HG03025 (cell line): ENCODE measurements around the gene INSIG1.
A peak's percentile ranks its signal among the peaks of the same experiment; 100 is the strongest.

Source experiments
- ATAC-seq: cut with Tn5 transposase; IDR thresholded peaks from one replicate; pipeline ENCODE4 v1.9.1; 2021; ENCODE audit warnings: mild to moderate bottlenecking, moderate library complexity; ENCODE audit not compliant: unreplicated experiment, low FRiP score

INSIG1 gene

DNA sequence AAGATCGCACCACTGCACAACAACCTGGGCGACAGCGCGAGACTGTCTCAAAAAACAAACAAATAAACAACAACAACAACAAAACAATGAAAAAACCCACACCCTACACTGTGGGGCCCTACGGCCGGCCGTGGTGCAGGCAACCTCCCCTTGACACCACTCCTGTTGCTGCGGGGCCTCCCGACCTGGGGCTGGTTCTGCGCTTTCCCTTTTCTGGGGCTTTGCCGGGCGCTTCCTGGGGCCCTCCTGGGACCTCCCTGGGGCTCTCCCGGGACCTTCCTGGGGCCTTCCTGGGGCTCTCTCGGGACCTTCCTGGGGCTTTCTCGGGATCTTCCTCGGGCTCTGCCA, 46.6 kb downstream of the INSIG1 start:
- peak; percentile 21 for ATAC-seq

GRCh38 chr7:155344618-155345433, 47.1 kb downstream of the INSIG1 start:
- peak; percentile 76 for ATAC-seq

GRCh38 chr7:155345490-155345889, 47.8 kb downstream of the INSIG1 start:
- ATAC-seq: no peak

DNA sequence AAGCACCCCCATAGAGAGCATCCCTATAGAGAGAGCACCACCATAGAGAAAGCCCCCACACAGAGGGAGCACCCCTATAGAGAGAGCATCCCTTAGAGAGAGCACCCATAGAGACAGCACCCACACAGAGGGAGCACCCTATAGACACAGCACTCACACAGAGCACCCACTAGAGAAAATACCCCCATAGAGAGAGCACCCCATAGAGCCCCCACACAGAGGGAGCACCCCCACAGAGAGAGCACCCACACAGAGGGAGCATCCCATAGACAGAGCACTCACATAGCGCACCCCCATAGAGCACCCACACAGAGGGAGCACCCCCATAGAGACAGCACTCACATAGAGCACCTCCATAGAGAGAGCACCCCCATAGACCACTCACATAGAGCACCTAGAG, 48.6 kb downstream of the INSIG1 start:
- no peak for ATAC-seq

DNA sequence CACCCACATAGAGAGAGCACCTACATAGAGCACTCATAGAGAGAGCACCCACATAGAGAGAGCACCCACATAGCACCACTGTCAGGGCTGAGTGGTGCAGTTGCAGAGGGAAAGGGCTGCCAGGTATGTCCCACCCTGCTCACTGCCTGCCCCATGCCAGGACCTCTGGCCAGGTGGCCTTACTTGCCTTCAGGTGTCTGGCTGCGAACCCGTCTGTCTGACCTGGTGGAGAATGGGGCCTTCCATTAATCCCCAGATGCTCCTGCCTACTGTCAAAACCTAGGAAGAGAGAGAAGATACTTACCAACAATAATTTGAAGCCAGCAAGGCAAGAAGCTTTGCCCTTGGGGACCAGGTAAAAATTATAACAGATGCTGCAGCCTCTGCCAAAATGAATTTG, 51.1 kb downstream of the INSIG1 start:
- no peak for ATAC-seq

DNA sequence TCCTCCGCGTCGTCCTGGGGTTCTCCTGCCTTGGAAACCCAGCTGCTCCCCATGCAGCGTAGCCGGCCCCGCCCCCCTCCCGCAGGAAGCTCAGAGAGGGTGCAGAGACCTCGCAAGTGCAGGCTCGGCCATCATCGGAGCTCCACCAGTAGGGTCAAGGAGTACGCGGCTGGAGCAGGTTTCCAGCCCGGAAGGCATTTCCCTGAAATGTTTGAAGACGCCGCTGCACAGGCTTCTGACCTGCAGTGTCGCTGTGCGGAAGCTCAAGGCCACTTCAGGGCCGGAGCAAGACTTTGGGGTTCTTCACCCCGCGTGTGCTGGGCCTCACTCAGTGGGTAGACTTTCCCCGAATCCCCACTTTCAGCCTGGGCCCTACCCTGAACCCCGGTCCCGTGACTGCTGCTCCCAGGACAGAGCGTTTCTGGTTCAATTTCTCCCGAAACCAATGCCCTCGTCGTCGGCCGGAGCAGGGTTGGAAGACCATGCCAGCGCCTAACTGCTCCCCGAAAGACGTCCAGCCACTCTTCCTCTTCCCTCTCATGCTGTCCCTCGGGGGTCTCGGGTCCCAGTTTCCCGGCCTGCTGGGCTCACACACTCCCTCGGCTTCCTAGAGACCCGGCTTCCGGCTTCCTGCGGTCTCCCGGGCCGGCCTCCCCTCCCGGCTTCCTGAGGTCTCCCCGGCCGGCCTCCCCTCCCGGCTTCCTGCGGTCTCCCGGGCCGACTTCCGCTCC, 52.1 kb downstream of the INSIG1 start:
- ATAC-seq: no peak

GRCh38 chr7:155351120-155351870, 53.6 kb downstream of the INSIG1 start:
- no peak for ATAC-seq

- no peak for ATAC-seq
These were observed 54.5 kb downstream of the INSIG1 start for GRCh38 chr7:155352076-155352752.

DNA sequence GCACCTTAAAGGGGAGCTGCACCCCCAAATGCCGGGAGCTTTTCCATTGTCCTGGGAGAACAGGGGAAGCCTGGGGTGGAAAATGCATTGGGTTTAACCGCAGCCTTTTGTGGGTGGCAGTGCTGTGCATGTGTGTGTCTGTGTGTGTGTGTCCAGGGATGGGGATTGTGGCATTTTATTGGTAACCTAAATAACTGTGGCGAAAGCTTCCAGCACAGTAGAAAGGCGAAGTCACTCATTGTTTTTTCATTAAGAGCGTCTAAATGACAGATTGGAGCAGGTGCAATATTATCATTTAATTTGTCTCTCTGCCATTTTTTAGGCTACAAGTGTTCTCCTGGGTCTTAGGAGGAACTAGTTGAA, 55.1 kb downstream of the INSIG1 start:
- ATAC-seq: no peak

GRCh38 chr7:155353256-155353897, 55.7 kb downstream of the INSIG1 start:
- no peak for ATAC-seq

GRCh38 chr7:155354371-155355048, 56.8 kb downstream of the INSIG1 start:
- no peak for ATAC-seq

GRCh38 chr7:155355176-155355575, 57.5 kb downstream of the INSIG1 start:
- no peak for ATAC-seq

DNA sequence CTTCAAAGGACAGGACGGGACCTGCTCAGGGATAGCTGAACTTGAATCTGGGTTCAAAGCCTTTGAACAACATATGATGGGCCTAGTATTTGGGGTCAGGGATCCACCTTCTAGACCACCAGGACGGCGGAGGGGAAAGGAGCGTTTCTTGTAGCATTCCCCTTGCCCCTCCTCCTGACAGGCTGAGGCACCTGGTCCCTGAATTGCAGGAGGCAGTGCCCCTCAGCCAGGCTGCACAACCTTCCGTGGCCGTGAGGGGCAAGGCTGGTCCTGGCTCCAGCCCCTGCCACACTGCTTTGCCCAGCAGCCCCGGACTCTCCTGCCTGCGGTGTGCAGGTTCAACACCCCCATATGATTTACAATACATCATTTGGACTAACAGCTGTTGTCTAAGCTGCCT, 58.1 kb downstream of the INSIG1 start:
- ATAC-seq: no peak

- ATAC-seq: no peak
These were observed 58.8 kb downstream of the INSIG1 start for GRCh38 chr7:155356323-155357105.

- ATAC-seq: no peak
These were observed 59.9 kb downstream of the INSIG1 start for GRCh38 chr7:155357573-155358041.

DNA sequence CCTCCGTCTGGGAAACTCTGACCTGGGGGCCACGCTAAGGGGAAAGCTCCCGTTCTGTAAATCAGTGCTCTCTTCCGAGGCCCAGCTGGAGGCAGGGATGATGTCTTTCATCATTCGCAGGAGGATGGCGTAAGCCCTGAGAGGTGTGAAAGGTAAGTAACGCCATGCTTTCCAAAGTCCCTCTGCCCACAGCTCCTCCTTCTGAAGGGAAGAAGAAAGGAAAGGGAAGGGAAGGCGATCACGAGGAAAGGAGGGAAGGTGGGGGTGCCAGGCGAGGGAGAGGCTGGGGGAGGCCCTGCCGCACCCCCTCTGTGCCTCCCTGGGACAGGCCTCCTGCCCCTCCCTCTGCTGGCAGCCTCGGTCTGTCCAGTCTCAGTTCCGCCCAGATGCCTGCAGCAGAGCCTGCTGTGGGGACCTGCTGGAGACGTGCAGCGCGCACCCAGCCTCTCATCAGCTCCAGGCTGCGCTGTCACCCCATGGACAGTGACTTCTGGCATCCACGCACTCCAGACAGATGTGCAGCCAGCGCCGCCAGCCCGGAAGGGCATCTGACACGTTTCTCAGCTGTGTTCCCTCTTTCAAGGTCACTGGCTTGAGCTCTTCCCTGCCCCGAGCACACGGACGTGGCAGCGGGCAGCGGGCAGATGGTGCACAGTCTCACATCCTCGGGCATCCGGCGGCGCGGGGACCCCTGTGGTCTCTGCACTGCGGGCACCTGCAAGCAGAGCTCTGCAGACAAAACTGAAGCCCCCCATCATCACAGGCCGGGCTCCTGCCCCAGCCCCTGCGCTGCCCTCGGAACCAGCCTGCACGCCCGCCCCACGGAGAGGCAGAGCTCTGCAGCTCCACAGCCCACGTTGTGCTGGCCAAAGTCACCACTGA, 60.6 kb downstream of the INSIG1 start:
- ATAC-seq: no peak

DNA sequence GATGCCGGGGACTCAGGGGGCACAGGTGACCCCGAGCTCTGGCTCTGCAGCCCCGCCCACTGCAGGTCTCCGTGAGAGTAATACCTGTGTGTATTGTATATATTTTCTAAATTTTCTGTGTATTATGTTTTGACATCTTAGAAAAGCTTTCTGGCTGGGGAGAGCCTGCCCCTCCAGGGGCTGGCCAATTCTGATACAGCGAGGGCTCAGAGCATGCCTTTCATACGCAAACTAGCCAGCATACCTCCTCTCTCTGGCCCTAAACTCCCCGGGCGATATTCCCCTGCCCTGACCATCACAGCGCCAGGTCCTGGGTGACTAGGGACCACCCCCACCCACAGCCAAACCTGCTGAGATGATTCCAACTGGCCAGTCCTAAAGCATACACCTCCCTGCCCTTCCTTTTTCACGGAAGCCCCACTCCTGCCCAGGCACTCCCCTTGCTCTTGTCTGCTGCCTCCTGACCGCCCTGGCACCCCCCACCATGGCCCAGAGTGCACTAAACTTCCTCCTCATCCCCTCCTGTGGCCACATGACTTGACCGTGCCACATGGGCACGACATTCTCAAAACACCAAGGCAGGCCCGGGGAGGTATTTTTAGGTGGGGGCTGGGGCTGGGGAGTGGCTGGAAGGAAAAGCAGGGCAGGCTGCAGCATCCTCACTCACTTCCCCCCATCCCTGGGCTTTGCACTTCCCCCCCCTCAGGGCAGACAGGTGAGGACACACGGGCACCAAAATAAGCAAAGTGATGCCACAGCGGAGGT, 61.5 kb downstream of the INSIG1 start:
- ATAC-seq: no peak
